ENCODE results near the gene TEAD4.

Gene TEAD4

GRCh38 chr12:3075315-3075714, 116.1 kb downstream of the TEAD4 start:
- Histone ChIP-seq H4K20me1 (ENCODE audit: insufficient read depth, low read length) (0 out of 2 replicates have a peak, but pooled peaks cover 12% of the 10 kb centered on the region), H3K4me3 (ENCODE audit: low read depth in 1 of 2, low read length in 2 of 2) (no peak overlapping the region), H3K27ac (ENCODE audit: low read length) (no peak overlapping the region), H3K4me1 (ENCODE audit: insufficient read depth, low read length) (peaks cover 15% of the 10 kb centered on the region), H2AFZ (ENCODE audit: low read depth, low read length) (no peak overlapping the region), H3K27me3 (ENCODE audit: insufficient read depth, low read length, poor library complexity) (peaks cover 14% of the 10 kb centered on the region), H3K4me2 (ENCODE audit: insufficient read depth, low read length) (no peak overlapping the region), H3K9ac (ENCODE audit: low read depth, low read length) (no peak overlapping the region), H3K79me2 (ENCODE audit: insufficient read depth, low read length) (no peaks in the 10 kb centered on the region), H3K9me3 (ENCODE audit: insufficient read depth, low read length, severe bottlenecking) (no peaks in the 10 kb centered on the region), H3K36me3 (ENCODE audit: insufficient read depth, low read length) (no peaks in the 10 kb centered on the region)
- TF ChIP-seq CTCF (IDR thresholded peaks at IDR 0.05; ENCODE audit: borderline replicate concordance, extremely low read depth, low read length, poor library complexity, severe bottlenecking) (no peak), EZH2 (IDR thresholded peaks at IDR 0.05; ENCODE audit: borderline replicate concordance, low read depth, low read length, severe bottlenecking) (no peak)
- DNase-seq: no peak
- ATAC-seq (ENCODE audit: insufficient read depth, low read depth): no peak

DNA sequence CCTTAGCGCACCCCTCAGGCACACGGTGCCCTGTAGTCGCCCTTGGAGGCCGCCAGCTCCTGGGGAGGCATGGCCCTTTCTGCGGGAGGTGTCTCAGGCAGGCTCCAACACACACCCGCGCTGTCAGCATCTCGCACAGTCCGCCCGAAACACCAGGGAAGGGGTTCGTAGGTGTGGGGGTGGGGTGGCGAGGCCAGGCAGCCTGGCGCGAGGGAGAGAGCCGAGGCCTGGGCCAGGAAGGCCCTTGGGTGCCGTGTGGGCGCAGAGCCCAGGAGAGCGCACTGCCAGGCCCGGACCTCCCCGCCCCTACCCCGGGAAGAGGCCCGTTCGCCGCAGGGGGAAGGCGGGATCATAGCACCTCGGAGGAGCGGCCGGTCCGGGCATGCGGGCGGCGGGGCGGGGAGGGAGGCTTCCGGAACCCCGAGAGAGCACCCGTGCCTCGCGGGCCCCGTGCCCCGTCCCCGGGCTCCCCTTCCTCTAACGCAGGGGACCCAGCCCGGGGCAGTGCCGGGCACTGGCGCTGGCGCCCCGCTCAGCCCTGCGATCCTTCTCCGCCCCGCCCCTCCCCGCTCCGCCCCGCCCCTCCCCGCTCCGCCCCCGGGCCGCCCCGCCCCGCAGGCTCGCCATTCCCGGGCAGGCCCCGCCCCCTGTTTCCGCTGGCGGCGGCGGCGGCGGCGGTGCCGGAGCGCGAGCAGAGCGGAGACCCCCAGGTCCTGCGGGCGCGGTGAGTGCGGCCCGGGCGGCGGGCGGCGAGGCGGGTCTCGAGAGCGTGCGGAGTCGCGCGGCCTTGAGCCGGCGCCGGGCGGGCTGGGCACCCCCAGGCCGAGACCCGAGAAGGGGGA, 117.8 kb downstream of the TEAD4 start, which contains the start of gene TSPAN9:
TSPAN9 (plus strand) TSS at position 650 of the 842 bp plus-strand sequence. CDS start 123,815 bp downstream, outside the sequence.
- ATAC-seq (ENCODE audit: insufficient read depth, low read depth): peak; percentile 77
- TF ChIP-seq CTCF (IDR thresholded peaks at IDR 0.05; ENCODE audit: borderline replicate concordance, extremely low read depth, low read length, poor library complexity, severe bottlenecking) (no peak), EZH2 (IDR thresholded peaks at IDR 0.05; ENCODE audit: borderline replicate concordance, low read depth, low read length, severe bottlenecking) (peak; percentile 66)
- peak; percentile 55 for DNase-seq
- no peak within 1 kb of the TSS for H3K27ac ChIP-seq (ENCODE audit: low read length)
- no peaks in the 10 kb centered on the region for H3K36me3 ChIP-seq (ENCODE audit: insufficient read depth, low read length)
- H3K9ac ChIP-seq (ENCODE audit: low read depth, low read length): peak within 1 kb of the TSS; percentile 44
- no peaks in the 10 kb centered on the region for H3K9me3 ChIP-seq (ENCODE audit: insufficient read depth, low read length, severe bottlenecking)
- H3K4me1 ChIP-seq (ENCODE audit: insufficient read depth, low read length): peaks cover 15% of the 10 kb centered on the region
- peak within 1 kb of the TSS; percentile 20 to 58; a peak in 3 of 4 replicates for H3K4me3 ChIP-seq (ENCODE audit: low read depth in 1 of 2, low read length in 2 of 2)
- H4K20me1 ChIP-seq (ENCODE audit: insufficient read depth, low read length): 0 out of 2 replicates have a peak, but pooled peaks cover 12% of the 10 kb centered on the region
- peaks cover 14% of the 10 kb centered on the region for H3K27me3 ChIP-seq (ENCODE audit: insufficient read depth, low read length, poor library complexity)
- peak within 1 kb of the TSS; percentile 64 for H2AFZ ChIP-seq (ENCODE audit: low read depth, low read length)
- H3K4me2 ChIP-seq (ENCODE audit: insufficient read depth, low read length): peak within 1 kb of the TSS; percentile 96
- H3K79me2 ChIP-seq (ENCODE audit: insufficient read depth, low read length): no peaks in the 10 kb centered on the region

DNA sequence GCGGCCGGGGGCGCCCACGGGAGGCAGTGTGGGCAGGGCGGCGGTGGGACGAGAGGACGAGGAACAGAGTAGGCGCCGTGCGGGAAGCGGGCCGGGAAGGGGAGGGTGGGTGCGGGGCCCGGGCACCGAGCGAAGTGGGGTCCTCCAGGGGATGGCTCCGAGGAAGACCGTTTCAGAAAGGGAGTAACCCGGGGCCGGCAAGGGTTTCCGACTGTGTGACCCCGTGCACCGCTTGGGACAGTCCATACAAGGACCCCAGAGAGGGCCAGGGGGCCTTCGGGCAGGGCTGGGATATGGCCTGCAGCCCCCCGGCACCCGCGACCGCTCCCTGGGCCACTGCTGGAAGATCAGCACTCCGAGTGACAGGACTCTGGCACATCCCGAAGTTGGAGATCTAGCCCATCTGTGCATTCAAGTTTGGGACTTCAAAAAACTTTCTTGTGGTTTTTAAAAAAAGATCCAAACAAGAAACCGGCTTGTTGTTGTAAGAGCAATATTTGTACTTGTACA, 118.4 kb downstream of the TEAD4 start:
- peaks cover 14% of the 10 kb centered on the region for H3K27me3 ChIP-seq (ENCODE audit: insufficient read depth, low read length, poor library complexity)
- H4K20me1 ChIP-seq (ENCODE audit: insufficient read depth, low read length): 0 out of 2 replicates have a peak, but pooled peaks cover 12% of the 10 kb centered on the region
- DNase-seq (no peak), ATAC-seq (ENCODE audit: insufficient read depth, low read depth) (no peak)
- H3K36me3 ChIP-seq (ENCODE audit: insufficient read depth, low read length): no peaks in the 10 kb centered on the region
- no peaks in the 10 kb centered on the region for H3K9me3 ChIP-seq (ENCODE audit: insufficient read depth, low read length, severe bottlenecking)
- TF ChIP-seq CTCF (IDR thresholded peaks at IDR 0.05; ENCODE audit: borderline replicate concordance, extremely low read depth, low read length, poor library complexity, severe bottlenecking): no peak
- peak; percentile 82 for TF ChIP-seq EZH2 (IDR thresholded peaks at IDR 0.05; ENCODE audit: borderline replicate concordance, low read depth, low read length, severe bottlenecking)
- no peaks in the 10 kb centered on the region for H3K79me2 ChIP-seq (ENCODE audit: insufficient read depth, low read length)
- peaks cover 15% of the 10 kb centered on the region for H3K4me1 ChIP-seq (ENCODE audit: insufficient read depth, low read length)
- peak overlapping the region in 1 of 2 experiments; percentile 58; a peak in 2 of 4 replicates for H3K4me3 ChIP-seq (ENCODE audit: low read depth in 1 of 2, low read length in 2 of 2)
- H3K27ac ChIP-seq (ENCODE audit: low read length): no peak overlapping the region
- H2AFZ ChIP-seq (ENCODE audit: low read depth, low read length): no peak overlapping the region
- H3K4me2 ChIP-seq (ENCODE audit: insufficient read depth, low read length): peak overlapping the region; percentile 96
- peak overlapping the region; percentile 37; the same call in 1 of the 2 replicates for H3K9ac ChIP-seq (ENCODE audit: low read depth, low read length)
